B cell (primary cell): ENCODE results near the gene SGSM1. TPM values are rescaled to one million over a fixed set of nuclear protein-coding genes. Genes with fewer than 3 reads are reported as not detected.

ENCODE experiments used
- ATAC-seq: fragments of 200-7000 bp; cut with Tn5 transposase; one replicate; pipeline ENCODE4 v1.10.0; 2021; ENCODE audit warnings: low read depth, mild to moderate bottlenecking, moderate number of reproducible peaks, moderate library complexity
- CTCF ChIA-PET: fragments of 350-600 bp; sonication (Branson Sonifier 250); formaldehyde crosslinking; loops from one replicate; lab custom pipeline; 2021; ENCODE audit warnings: antibody characterized with exemption, inconsistent platforms; lab: Charles Lee
- POLR2A ChIA-PET: fragments of 350-600 bp; sonication (Branson Sonifier 250); formaldehyde crosslinking; loops from one replicate; lab custom pipeline; 2021; ENCODE audit warnings: antibody characterized with exemption; lab: Charles Lee
- DNase-seq: peaks from one replicate; pipeline ENCODE4 v3.0.0; 2013
- H2AFZ ChIP-seq: 2 replicates; pipeline ENCODE4 v1.6.1; 2012; ENCODE audit warnings: mild to moderate bottlenecking, low read depth, low read length; ENCODE audit not compliant: insufficient read depth, poor library complexity, severe bottlenecking
- H3K27ac ChIP-seq, 2 donors: 1 replicate in 1 of 2; 2 replicates in 1 of 2; pipeline ENCODE4 v1.5.1; 2012 to 2013; ENCODE audit warnings: low read length in 2 of 2, mild to moderate bottlenecking in 2 of 2, moderate library complexity in 1 of 2
- H3K27me3 ChIP-seq, 4 experiments: fragments of 200-600 bp in 1 of 4; sonication (generic) in 1 of 4; replicated peaks in 1 of 4; 1 replicate in 2 of 4; 2 replicates in 2 of 4; pipeline versions ENCODE4 v1.6.1 to v1.7.0; 2013 to 2016; ENCODE audit warnings: low read length in 3 of 4, mild to moderate bottlenecking in 2 of 4, mixed read lengths in 1 of 4, moderate library complexity in 1 of 4; ENCODE audit not compliant: insufficient read depth in 4 of 4, control insufficient read depth in 3 of 4; ENCODE audit errors: control extremely low read depth in 1 of 4
- H3K36me3 ChIP-seq, 2 experiments: replicated peaks in 1 of 2; 1 replicate in 1 of 2; 2 replicates in 1 of 2; pipeline versions ENCODE4 v1.6.1 to v1.7.1; 2013; ENCODE audit warnings: low read length in 1 of 2; ENCODE audit not compliant: insufficient read depth in 2 of 2, control insufficient read depth in 1 of 2; ENCODE audit errors: control extremely low read depth in 1 of 2, extremely low read depth in 1 of 2
- H3K4me1 ChIP-seq, 2 donors: fragments of 200-600 bp in 1 of 2; sonication (generic) in 1 of 2; 1 replicate in 1 of 2; 2 replicates in 1 of 2; pipeline versions ENCODE4 v1.5.1 to v1.6.1; 2013 to 2017; ENCODE audit warnings: low read length in 2 of 2; ENCODE audit not compliant: control insufficient read depth in 2 of 2, insufficient read depth in 2 of 2
- H3K4me2 ChIP-seq: replicated peaks from 2 replicates; pipeline ENCODE3; 2012; ENCODE audit warnings: mild to moderate bottlenecking, low read depth, low read length; ENCODE audit not compliant: poor library complexity, severe bottlenecking
- H3K4me3 ChIP-seq, 5 experiments: fragments of 200-600 bp in 1 of 5; sonication (generic) in 1 of 5; 1 replicate in 3 of 5; 2 replicates in 2 of 5; pipeline versions ENCODE4 v1.5.1 to v1.7.0; 2011 to 2016; ENCODE audit warnings: low read length in 4 of 5, mild to moderate bottlenecking in 4 of 5, low read depth in 2 of 5, control low read depth in 1 of 5, moderate library complexity in 1 of 5; ENCODE audit not compliant: insufficient read depth in 1 of 5; ENCODE audit errors: control extremely low read depth in 1 of 5, extremely low read depth in 1 of 5
- H3K79me2 ChIP-seq: fragments of 200-600 bp; sonication (generic); one replicate; pipeline ENCODE4 v1.6.0; 2016; ENCODE audit warnings: low read length; ENCODE audit not compliant: control insufficient read depth, insufficient read depth
- H3K9ac ChIP-seq: fragments of 200-600 bp; sonication (generic); 2 replicates; pipeline ENCODE4 v1.6.1; 2017; ENCODE audit warnings: mild to moderate bottlenecking, low read length, moderate library complexity
- H3K9me3 ChIP-seq, 3 donors: one replicate each; pipeline versions ENCODE4 v1.6.1 to v1.7.1; 2013; ENCODE audit warnings: low read length in 2 of 3; ENCODE audit not compliant: control insufficient read depth in 2 of 3, insufficient read depth in 1 of 3; ENCODE audit errors: control extremely low read depth in 1 of 3
- H4K20me1 ChIP-seq: 2 replicates; pipeline ENCODE4 v1.6.0; 2012; ENCODE audit warnings: mild to moderate bottlenecking, low read length; ENCODE audit not compliant: insufficient read depth, control insufficient read depth, poor library complexity, severe bottlenecking
- H3K27ac Mint-ChIP-seq: one replicate; pipeline ENCODE4 v1.8.0; 2021; ENCODE audit warnings: mixed read lengths
- H3K27me3 Mint-ChIP-seq: one replicate; pipeline ENCODE4 v1.8.0; 2021; ENCODE audit warnings: mixed read lengths
- H3K4me1 Mint-ChIP-seq: one replicate; pipeline ENCODE4 v1.8.0; 2021; ENCODE audit warnings: mixed read lengths
- H3K4me3 Mint-ChIP-seq: one replicate; pipeline ENCODE4 v1.8.0; 2021; ENCODE audit warnings: mixed read lengths
- H3K9me3 Mint-ChIP-seq: one replicate; pipeline ENCODE4 v1.8.0; 2022; ENCODE audit warnings: mixed read lengths; ENCODE audit not compliant: insufficient read depth
- CTCF ChIP-seq: fragments of 200-600 bp; IDR thresholded peaks from one replicate; pipeline ENCODE4 v1.8.0; 2022; ENCODE audit warnings: antibody characterized with exemption, mild to moderate bottlenecking
- EZH2 ChIP-seq: IDR thresholded peaks from 2 replicates; pipeline ENCODE4 v1.6.1; 2012; ENCODE audit warnings: borderline replicate concordance, low read depth, mild to moderate bottlenecking, moderate library complexity, low read length; ENCODE audit not compliant: insufficient read depth, poor library complexity, severe bottlenecking
- WGBS: methylation state at CpG from one replicate; pipeline ENCODE4 v1.1.5; 2013; ENCODE audit warnings: missing lambda C conversion rate; ENCODE audit not compliant: insufficient coverage; 5-methylcytosine and 5-hydroxymethylcytosine counted together
- intact Hi-C: fragments of 100-400 bp; cut with micrococcal nuclease; formaldehyde crosslinking; loops from one replicate; pipeline ENCODE4 v1.10.0; 2022
- polyA plus RNA-seq: library from polyadenylated mRNA; depleted of rRNA; stranded (reverse); fragments of >200 nt; gene quantifications from 2 replicates; pipeline ENCODE4 v1.2.3, GENCODE V29; 2012
- total RNA-seq, 2 donors: library from RNA; stranded (reverse); fragments of 120-200 nt in 1 of 2; gene quantifications; 1 replicate in 1 of 2; 2 replicates in 1 of 2; pipeline versions ENCODE4 v1.2.3 to v1.2.4, GENCODE V29; 2013 to 2022

SGSM1 gene
- total and polyA plus RNA-seq, 2 donors (not counting 1 experiment from before 2014, with no cell fraction given) = 0.91 to 1.3 TPM

GRCh38 chr22:24954114-24954463 is 148.1 kb downstream of the SGSM1 start:
- Histone ChIP-seq H3K79me2 (no peaks in the 10 kb centered on the region), H4K20me1 (no peaks in the 10 kb centered on the region), H3K9ac (no peak overlapping the region), H3K27me3 (peaks cover 0 to 50% (median 23%) of the 10 kb centered on the region in 4 experiments), H3K4me3 (no peak overlapping the region), H3K36me3 (no peaks in the 10 kb centered on the region), H2AFZ (no peak overlapping the region), H3K4me2 (no peak overlapping the region), H3K9me3 (peaks cover 0 to 16% (median 0%) of the 10 kb centered on the region in 3 donors), H3K4me1 (peaks cover 13 to 15% of the 10 kb centered on the region in 2 donors), H3K27ac (no peak overlapping the region)
- TF ChIP-seq CTCF (no peak), EZH2 (no peak)
- 45% methylated on average over 3 of the region's 4 CpGs for WGBS
- peaks cover 55% of the 10 kb centered on the region for H3K27me3 Mint-ChIP-seq
- DNase-seq (no peak), ATAC-seq (no peak)
- H3K4me3 Mint-ChIP-seq = peak overlapping the region; percentile 66
- no peaks in the 10 kb centered on the region for H3K9me3 Mint-ChIP-seq
- CTCF ChIA-PET = no interaction called here
- POLR2A ChIA-PET = no interaction called here
- H3K27ac Mint-ChIP-seq = no peak overlapping the region
- H3K4me1 Mint-ChIP-seq = peaks cover 14% of the 10 kb centered on the region
- intact Hi-C loops = no loop called here

GRCh38 chr22:24954856-24955255 is 148.8 kb downstream of the SGSM1 start:
- H3K79me2 ChIP-seq = no peaks in the 10 kb centered on the region
- POLR2A ChIA-PET = no interaction called here
- TF ChIP-seq CTCF (no peak), EZH2 (no peak)
- H3K4me3 ChIP-seq = no peak overlapping the region
- H3K27ac ChIP-seq = no peak overlapping the region
- Mint-ChIP-seq H3K4me1 (peaks cover 14% of the 10 kb centered on the region), H3K4me3 (no peak overlapping the region), H3K9me3 (no peaks in the 10 kb centered on the region), H3K27me3 (peaks cover 50% of the 10 kb centered on the region), H3K27ac (no peak overlapping the region)
- no peak overlapping the region for H3K4me2 ChIP-seq
- H3K36me3 ChIP-seq = no peaks in the 10 kb centered on the region
- H3K9ac ChIP-seq = no peak overlapping the region
- peaks cover 0 to 48% (median 21%) of the 10 kb centered on the region in 4 experiments for H3K27me3 ChIP-seq
- peaks cover 0 to 16% (median 0%) of the 10 kb centered on the region in 3 donors for H3K9me3 ChIP-seq
- 97% methylated on average over 5 of the region's 8 CpGs for WGBS
- H3K4me1 ChIP-seq = peaks cover 13 to 15% of the 10 kb centered on the region in 2 donors
- ATAC-seq (no peak), DNase-seq (no peak)
- intact Hi-C loops = no loop called here
- CTCF ChIA-PET = no interaction called here
- H4K20me1 ChIP-seq = no peaks in the 10 kb centered on the region
- H2AFZ ChIP-seq = no peak overlapping the region
